Lower leg skin (tissue), 3 donors: ENCODE measurements around the gene NRG3.

Experiments used
- POLR2A ChIP-seq, 2 donors: fragments of 450-650 bp; IDR thresholded peaks; one replicate each; pipeline ENCODE4 v1.6.1; 2016 to 2017; ENCODE audit warnings: antibody characterized with exemption in 2 of 2, mild to moderate bottlenecking in 1 of 2, moderate library complexity in 1 of 2
- TF ChIP-seq, protein P1 (sequence below), 3 donors: fragments of 450-650 bp; IDR thresholded peaks; one replicate each; pipeline ENCODE4 v1.5.1; 2016; ENCODE audit warnings: antibody characterized with exemption in 3 of 3, mild to moderate bottlenecking in 3 of 3, moderate library complexity in 2 of 3

DNA sequence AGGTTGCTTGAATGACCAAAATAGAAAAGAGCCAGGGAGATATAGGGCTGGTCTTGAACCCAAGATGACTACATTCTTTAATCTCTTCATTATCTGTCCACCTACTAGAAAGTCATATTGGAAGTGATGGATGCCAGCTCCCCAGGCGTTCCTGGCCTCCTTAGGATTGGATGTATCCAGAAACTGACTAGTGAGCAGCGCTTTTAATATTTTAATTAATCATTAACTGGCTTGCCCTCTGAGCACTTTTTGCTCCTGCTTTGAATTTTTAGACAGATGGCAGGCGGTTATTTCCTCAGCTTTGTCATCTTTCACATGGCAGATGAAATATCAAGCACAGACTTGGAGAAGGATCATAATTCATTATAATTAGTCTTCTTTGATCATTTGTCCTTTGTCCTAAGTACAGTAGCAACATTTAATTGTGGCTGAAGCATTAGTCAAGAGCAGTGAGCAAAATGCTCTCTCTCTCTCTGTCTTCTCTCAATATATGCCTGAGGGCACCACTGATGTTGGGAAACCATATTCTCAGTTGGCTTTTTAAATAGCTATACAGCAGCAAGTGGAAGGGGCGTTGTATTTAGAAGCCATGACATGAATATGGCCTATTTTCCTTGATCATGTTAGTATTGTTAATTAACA is 588.0 kb downstream of the NRG3 start:
- TF ChIP-seq, protein P1, sequence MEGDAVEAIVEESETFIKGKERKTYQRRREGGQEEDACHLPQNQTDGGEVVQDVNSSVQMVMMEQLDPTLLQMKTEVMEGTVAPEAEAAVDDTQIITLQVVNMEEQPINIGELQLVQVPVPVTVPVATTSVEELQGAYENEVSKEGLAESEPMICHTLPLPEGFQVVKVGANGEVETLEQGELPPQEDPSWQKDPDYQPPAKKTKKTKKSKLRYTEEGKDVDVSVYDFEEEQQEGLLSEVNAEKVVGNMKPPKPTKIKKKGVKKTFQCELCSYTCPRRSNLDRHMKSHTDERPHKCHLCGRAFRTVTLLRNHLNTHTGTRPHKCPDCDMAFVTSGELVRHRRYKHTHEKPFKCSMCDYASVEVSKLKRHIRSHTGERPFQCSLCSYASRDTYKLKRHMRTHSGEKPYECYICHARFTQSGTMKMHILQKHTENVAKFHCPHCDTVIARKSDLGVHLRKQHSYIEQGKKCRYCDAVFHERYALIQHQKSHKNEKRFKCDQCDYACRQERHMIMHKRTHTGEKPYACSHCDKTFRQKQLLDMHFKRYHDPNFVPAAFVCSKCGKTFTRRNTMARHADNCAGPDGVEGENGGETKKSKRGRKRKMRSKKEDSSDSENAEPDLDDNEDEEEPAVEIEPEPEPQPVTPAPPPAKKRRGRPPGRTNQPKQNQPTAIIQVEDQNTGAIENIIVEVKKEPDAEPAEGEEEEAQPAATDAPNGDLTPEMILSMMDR (IDR thresholded peaks at IDR 0.05) = no peak
- no peak for TF ChIP-seq POLR2A (IDR thresholded peaks at IDR 0.05)
